ENCODE data around the gene ADRA1B. TPM values are rescaled to one million over a fixed set of nuclear protein-coding genes. Genes with fewer than 3 reads are reported as not detected.

The ADRA1B gene
- total RNA-seq, 4 donors from 2014 or later = 0.30 to 2.0 (median 2.0) TPM; not detected in 1

GRCh38 chr5:160018945-160019625, 102.8 kb downstream of the ADRA1B start:
- intact Hi-C loops (cut with DNase I; ENCODE audit: low total_unique reads) = loop anchor here (10.0 kb wide), 1 partner anchor 176 kb away; no protein-coding TSS in a partner anchor
- WGBS, 2 donors = 79 to 81% methylated on average over 2 of the region's 2 CpGs

GRCh38 chr5:160020266-160020770, 104.0 kb downstream of the ADRA1B start:
- TF ChIP-seq POLR2A (IDR thresholded peaks at IDR 0.05) (no peak), CTCF (IDR thresholded peaks at IDR 0.05) (no peak)
- H3K4me3 ChIP-seq (ENCODE audit: low read depth, poor library complexity, severe bottlenecking) = no peak overlapping the region
- 78 to 85% methylated on average over 7 of the region's 7 CpGs for WGBS, 2 donors
- no peak for DNase-seq (ENCODE audit: low spot score in 2 of 2)
- intact Hi-C loops (cut with DNase I; ENCODE audit: low total_unique reads) = loop anchor here (2.0 kb wide), 1 partner anchor 324 kb away; no protein-coding TSS in a partner anchor

More at GRCh38 chr5:160018945-160019625, 102.8 kb downstream of the ADRA1B start:
- H3K4me3 ChIP-seq (ENCODE audit: low read depth, poor library complexity, severe bottlenecking) = no peak overlapping the region
- DNase-seq (ENCODE audit: low spot score in 2 of 2) = no peak
- no peak for TF ChIP-seq CTCF (IDR thresholded peaks at IDR 0.05)
- no peak for TF ChIP-seq POLR2A (IDR thresholded peaks at IDR 0.05)

GRCh38 chr5:160020964-160021363, 104.7 kb downstream of the ADRA1B start:
- H3K4me3 ChIP-seq (ENCODE audit: low read depth, poor library complexity, severe bottlenecking) = no peak overlapping the region
- WGBS, 2 donors = 65 to 76% methylated on average over 4 of the region's 4 CpGs
- no peak for TF ChIP-seq CTCF (IDR thresholded peaks at IDR 0.05)
- no peak for TF ChIP-seq POLR2A (IDR thresholded peaks at IDR 0.05)
- DNase-seq (ENCODE audit: low spot score in 2 of 2) = no peak
- intact Hi-C loops (cut with DNase I; ENCODE audit: low total_unique reads) = loop anchor here (2.0 kb wide), 1 partner anchor 324 kb away; no protein-coding TSS in a partner anchor

GRCh38 chr5:160021831-160022446, 105.7 kb downstream of the ADRA1B start:
- TF ChIP-seq POLR2A (IDR thresholded peaks at IDR 0.05) (no peak), CTCF (IDR thresholded peaks at IDR 0.05) (peak in 1 of 3 donors; percentile 67)
- peak in 1 of 2 donors; percentile 71 for DNase-seq (ENCODE audit: low spot score in 2 of 2)
- intact Hi-C loops (cut with DNase I; ENCODE audit: low total_unique reads) = loop anchor here (2.0 kb wide), 1 partner anchor 323 kb away; no protein-coding TSS in a partner anchor
- no peak overlapping the region for H3K4me3 ChIP-seq (ENCODE audit: low read depth, poor library complexity, severe bottlenecking)
- WGBS, 2 donors = 9 to 11% methylated on average over 3 of the region's 3 CpGs

Other genes starting within 250 kb of the ADRA1B start
- 10 to 100 TPM; 28.5 to 39.3 (median 36.2) TPM for gene TTC1, start 92.7 kb downstream of the ADRA1B start, total RNA-seq
- gene PWWP2A, start 203.0 kb downstream of the ADRA1B start, total RNA-seq = 10 to 100 TPM; 43.3 to 46.9 (median 46.4) TPM

All from lower leg skin (tissue), 4 donors.